ENCODE measurements around the gene TBPL1.
"Not testable (repeated sequence)": the region's sequence is repeated elsewhere in the genome, so short reads cannot be mapped to it uniquely, and the experiment has no call there.

The TBPL1 gene

GRCh38 chr6:133952815-133953633 is at the start of gene TBPL1:
TBPL1 (plus strand) TSS chr6:133953224; CDS start chr6:133980126, 26,902 bp downstream.
- peak; percentile 69 to 98 (median 95) for DNase-seq

GRCh38 chr6:133903855-133904254 is 49.2 kb upstream of the TBPL1 start:
- no peak for DNase-seq

- no peak for DNase-seq
These were observed 47.0 kb upstream of the TBPL1 start for GRCh38 chr6:133906050-133906449.

- peak in 54 of 56 donors; percentile 10 to 93 (median 68) for DNase-seq
These were observed 36.3 kb upstream of the TBPL1 start for GRCh38 chr6:133916650-133917151.

GRCh38 chr6:133917781-133918180 is 35.2 kb upstream of the TBPL1 start:
- DNase-seq, result no peak

- no peak for DNase-seq
These were observed 34.7 kb upstream of the TBPL1 start for GRCh38 chr6:133918208-133918930.

- DNase-seq, result no peak
These were observed 33.7 kb upstream of the TBPL1 start for GRCh38 chr6:133919362-133919761.

- DNase-seq, result peak in 51 of 56 donors; percentile 1 to 92 (median 47)
These were observed 31.7 kb upstream of the TBPL1 start for GRCh38 chr6:133921249-133921859.

- DNase-seq, result peak in 45 of 56 donors; percentile 0 to 86 (median 36)
These were observed 29.0 kb upstream of the TBPL1 start for GRCh38 chr6:133923938-133924593.

GRCh38 chr6:133931221-133931620 is 21.8 kb upstream of the TBPL1 start:
- DNase-seq, result not testable (repeated sequence)

- DNase-seq, result not testable (repeated sequence)
These were observed 16.7 kb upstream of the TBPL1 start for GRCh38 chr6:133936352-133936751.

- DNase-seq, result no peak
These were observed 15.1 kb upstream of the TBPL1 start for GRCh38 chr6:133937909-133938308.

- no peak for DNase-seq
These were observed 14.5 kb upstream of the TBPL1 start for GRCh38 chr6:133938533-133938932.

- no peak for DNase-seq
These were observed 13.0 kb upstream of the TBPL1 start for GRCh38 chr6:133939778-133940667.

- no peak for DNase-seq
These were observed 7.9 kb upstream of the TBPL1 start for GRCh38 chr6:133945158-133945557.

- DNase-seq, result no peak
These were observed 5.6 kb upstream of the TBPL1 start for GRCh38 chr6:133947302-133947900.

- no peak for DNase-seq
These were observed 4.6 kb upstream of the TBPL1 start for GRCh38 chr6:133948472-133948871.

GRCh38 chr6:133951227-133951626 is 1.8 kb upstream of the TBPL1 start:
- peak in 1 of 56 donors; percentile 9 for DNase-seq
